GM21717 (cell line): Measurements from ENCODE around the gene GPR25.
"Not testable (repeated sequence)": the region's sequence is repeated elsewhere in the genome, so short reads cannot be mapped to it uniquely, and the experiment has no call there.

Source experiments
- ATAC-seq: cut with Tn5 transposase; IDR thresholded peaks from one replicate; pipeline ENCODE4 v1.9.1; 2021; ENCODE audit warnings: mild to moderate bottlenecking, moderate library complexity; ENCODE audit not compliant: unreplicated experiment

GPR25 gene

DNA sequence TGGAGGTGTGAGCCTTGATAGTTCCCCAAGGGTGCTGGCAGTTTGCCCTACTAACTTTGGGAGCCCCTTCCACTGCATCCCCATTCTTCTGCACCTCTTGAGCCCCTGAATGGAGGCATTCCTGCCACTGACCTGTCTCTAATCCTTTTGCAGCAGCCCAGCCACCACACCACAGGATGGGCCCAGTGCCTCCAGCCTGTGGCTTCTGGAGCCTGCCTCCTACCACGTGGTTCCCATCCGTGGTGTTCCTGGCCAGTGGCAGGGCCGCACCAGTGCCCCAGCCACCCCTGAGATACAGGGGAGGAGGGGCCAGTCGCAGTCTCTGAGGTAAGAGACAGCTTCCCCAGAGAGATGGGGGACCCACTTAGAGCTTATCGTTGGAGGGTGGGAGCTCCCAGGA is 36.3 kb downstream of the GPR25 start:
- ATAC-seq: no peak

DNA sequence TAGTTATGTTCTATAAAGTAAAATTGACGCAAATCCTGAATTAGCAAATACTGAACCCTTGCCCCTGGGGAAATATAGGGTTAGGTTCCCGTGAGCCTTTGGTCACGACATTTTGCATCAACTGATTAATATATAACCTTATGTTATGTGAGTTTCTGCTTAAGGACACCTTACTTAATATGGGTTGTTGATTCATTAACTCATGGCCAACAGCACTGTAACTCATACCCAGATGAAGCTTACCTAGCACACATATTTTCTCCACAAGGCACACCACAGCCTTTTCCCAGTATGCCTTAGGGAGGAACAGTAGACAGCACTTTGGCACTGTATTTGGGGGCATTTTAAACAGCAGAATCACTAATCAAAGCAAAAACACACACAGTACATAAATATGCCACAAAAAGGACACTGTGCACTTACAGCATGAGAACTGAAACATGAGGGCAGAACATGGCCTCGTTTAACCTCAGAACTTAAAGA is 37.0 kb downstream of the GPR25 start:
- ATAC-seq: no peak

DNA sequence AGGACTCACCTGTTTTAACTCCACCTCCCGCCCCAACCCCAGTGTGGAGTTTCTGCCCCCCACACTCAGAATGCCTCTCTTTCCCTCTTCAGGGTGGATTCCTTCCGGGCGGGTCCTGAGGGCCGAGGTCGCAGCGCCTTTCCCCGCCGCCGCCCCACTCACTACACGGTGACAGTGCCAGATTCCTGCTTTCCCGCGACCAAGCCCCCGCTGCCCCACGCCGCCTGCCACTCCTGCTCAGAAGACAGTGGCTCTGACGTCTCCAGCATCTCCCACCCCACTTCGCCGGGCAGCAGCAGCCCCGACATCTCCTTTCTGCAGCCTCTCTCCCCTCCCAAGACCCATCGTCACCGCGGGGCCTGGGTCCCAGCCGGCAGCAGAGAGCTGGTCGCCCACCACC is 38.6 kb downstream of the GPR25 start:
- no peak for ATAC-seq

DNA sequence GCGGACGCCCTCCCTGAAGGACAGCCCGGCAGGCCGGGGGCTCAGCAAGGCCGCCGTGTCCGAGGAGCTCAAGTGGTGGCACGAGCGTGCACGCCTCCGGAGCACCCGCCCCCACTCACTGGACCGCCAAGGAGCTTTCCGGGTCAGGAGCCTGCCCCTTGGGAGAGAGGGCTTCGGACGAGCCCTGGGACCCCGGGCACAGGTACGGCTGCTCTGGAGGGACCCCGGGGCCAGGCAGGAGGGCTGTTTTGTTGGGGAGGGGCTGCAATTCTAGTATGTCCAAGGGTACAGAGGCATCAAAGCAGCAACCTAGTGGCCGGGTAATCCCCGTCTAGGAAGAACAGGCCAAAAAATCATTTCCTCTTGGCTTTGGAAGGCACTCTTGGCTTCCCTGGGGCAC is 39.2 kb downstream of the GPR25 start:
- ATAC-seq: not testable (repeated sequence)

DNA sequence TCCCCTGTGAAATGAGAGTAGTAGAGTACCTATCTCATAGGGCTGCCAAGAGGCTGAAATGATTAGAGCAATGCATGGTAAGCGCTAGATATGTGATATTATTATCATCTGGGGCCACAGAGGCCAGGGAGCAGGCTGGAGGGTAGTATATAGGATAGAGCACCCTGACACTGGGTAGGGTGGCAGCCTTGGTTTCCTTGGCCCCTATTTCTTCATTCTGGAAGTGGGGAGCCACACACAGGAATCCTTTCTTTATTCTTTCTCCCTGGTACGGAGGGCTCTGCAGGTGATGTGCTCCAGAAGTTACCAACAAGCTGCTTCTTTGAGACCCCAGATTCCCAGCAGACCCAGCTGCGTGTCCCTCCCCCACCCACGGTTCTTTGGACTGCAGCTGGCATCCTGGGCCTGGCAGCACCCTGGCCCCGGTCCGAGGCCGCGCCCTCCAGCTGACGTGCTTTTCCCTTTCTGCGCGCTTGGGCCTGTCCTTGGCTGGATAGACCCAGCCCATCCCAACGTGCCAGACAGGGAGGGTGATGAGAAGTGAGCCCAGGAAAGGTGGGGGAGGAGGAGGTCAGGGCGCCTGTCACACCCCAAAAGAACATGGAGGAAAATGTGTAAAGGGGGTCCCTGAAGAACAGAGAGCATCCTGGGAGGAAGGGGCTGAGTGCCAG is 40.1 kb downstream of the GPR25 start:
- ATAC-seq: no peak

DNA sequence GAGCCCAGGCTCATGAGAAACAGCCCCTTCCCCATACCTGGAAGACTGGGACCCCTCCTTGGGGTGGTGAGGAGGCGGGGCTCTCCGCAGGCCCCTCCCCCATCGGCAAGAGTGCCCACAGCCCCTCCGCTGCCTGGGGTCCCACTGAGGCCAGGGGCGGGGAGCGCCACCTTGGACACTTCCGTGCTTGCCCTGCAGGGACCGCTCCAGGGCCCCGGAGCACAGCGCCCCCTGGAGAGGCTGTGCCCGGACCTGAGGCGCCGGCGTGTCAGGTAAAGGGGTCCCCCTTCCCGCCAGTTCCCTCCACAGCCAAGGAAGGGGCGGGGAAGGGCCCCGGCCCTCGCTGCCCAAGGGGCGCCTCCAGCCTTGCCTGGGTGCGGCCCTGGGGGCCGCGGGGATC is 43.4 kb downstream of the GPR25 start:
- no peak for ATAC-seq

DNA sequence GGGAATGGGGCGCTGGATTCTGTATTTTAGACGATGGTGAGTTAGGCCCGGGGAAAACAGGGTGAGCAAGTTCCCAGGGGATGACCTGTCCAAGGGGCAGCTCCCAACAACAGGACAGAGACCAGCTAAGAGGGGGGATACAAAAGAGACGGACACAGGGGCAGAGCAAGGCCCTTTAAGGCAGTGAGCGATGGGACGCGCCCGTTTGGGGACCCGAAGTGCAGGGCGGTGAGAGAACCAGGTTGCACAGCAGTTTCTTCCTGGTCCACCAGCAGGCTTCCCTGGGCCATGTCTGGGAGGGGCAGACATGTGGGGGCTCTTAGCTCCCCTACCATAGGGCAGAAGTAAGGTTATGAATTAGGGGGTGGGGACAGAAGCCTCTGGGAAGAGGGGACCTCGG is 43.9 kb downstream of the GPR25 start:
- ATAC-seq: no peak

DNA sequence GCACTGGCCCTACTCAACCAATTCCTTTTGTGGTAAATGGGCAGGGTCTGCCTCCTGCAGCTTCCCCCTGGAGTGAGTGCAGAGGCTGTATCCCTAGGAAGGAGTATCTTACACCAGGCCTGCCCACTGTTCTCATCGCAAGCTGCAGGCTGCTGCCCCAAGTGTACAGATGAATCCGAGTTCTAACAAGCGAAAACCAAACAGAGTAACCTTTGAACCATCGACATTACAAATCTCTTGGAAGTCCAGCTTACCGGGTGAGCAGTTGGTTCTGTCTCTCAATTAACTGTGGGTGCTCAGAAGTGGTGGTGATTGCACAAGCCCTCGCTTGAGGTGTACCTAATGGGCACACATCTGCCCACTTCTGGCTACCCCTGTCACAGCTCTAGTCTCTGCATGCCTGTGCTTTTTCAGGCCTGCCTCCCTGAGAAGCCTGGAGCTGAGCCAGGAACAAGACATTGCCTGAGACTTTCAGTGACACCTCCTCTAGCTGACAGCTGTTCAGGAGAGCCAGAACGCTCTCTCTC is 44.6 kb downstream of the GPR25 start:
- ATAC-seq: no peak

DNA sequence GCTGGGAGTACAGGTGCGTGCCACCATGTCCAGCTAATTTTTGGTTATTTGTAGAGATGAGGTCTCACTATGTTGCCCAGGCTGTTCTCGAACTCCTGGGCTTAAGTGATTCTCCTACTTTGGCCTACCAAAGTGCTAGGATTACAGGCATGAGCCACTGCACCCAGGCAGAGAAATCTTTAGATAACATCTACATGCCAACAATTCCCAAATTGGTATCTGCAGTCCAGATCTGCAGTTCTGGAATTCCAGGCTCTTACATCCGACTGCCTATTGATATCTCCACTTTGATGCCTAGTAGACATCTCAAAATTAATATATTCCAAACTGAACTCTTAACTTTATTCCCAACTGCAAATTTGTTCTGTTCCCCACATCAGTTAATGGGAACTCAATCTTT is 45.2 kb downstream of the GPR25 start:
- no peak for ATAC-seq

DNA sequence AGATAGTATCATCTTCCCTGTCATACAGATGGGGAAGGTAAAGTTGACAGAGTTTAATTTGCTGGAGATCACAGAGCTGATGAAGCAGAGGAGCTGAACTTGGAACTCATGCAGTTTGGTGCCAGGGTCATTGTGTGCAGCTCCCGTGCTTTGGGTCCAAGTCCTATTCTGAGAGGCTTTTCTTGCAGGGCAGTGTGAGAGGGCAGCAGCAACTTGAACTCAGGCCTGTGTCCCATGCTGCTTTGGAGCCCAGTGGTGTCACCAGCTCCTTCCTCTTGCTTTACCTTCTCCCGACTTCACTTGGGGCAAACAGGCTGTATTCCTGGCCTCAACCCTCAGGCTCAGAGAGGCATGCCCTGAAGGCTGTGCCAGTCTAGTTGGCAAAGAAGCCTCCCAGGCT is 46.6 kb downstream of the GPR25 start:
- no peak for ATAC-seq

DNA sequence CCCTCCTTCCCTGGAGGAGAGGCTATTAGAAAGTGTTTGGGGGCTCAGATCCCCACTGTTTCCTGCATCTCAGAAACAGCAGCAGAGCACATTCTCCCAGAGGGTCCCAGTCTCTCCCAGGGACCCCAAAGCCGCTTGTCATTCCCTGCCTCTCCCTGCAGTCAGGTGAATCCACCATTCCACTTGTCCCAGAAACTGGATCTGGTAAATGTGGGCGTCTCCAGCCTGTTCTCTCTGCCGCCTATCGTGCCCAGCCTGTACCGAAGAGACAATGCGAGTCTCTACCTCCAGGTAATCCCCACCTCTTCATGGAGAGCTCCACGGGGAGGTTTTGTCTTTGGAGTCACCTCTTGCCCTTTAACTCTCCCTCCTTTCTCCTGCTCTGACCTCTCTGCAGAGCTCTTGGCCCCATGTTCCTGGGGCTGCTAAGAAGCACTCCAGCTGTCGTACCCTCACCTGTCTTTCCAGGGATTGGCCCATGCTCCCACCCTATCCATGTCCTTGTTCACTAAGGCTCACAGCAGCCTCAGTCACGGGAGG is 48.9 kb downstream of the GPR25 start:
- no peak for ATAC-seq

DNA sequence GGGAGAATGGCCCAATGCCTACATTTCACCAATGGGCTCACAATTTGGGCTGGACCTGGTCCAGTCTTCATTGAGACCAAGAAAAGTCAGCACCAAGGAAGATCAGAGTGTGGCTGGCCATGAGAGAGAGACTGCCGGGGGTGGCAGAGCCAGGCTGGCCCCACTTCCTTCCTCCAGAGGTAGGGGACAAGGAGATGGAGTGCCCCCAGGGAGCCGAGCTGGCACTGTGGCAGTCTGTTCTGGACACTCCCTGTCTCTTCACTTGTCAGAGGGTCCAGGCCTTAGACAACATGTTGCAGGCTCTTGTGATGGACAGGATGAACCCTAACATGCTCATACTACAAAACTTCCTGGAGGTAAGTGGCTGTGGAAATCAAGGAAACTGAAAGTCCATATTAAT is 49.6 kb downstream of the GPR25 start:
- no peak for ATAC-seq

DNA sequence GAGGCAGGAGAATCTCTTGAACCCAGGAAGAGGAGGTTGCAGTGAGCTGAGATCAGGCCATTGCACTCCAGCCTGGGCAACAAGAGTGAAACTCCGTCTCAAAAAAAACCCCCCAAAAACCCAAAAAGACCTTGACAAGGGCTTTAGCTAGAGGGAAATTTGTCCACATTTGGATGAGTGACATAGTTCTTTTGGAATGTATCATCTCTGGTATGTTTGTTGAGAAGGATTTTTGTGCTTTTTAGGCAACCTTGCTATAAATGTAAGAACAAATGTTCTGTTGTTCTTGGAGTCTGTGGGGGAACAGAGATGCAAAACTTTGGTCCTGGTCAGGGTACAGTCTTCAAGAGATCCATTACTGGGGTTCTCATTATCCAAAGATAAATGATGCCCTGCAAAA is 50.8 kb downstream of the GPR25 start:
- no peak for ATAC-seq
